Fibroblast of lung (primary cell): ENCODE results near the gene PPP1R3D. TPM values are rescaled to one million over a fixed set of nuclear protein-coding genes. Genes with fewer than 3 reads are reported as not detected.

Experiments used
- DNase-seq, 2 donors: peaks; one replicate each; pipeline versions ENCODE4 v3.0.0 to v3.0.0-alpha.2; 2010; ENCODE audit warnings: low read depth in 2 of 2
- H2AFZ ChIP-seq: 2 replicates; pipeline ENCODE4 v1.5.1; 2012; ENCODE audit warnings: low read length, control low read depth, inconsistent platforms
- H3K27ac ChIP-seq: 2 replicates; pipeline ENCODE4 v1.5.1; 2011; ENCODE audit warnings: low read length, control low read depth; ENCODE audit not compliant: insufficient read depth
- H3K27me3 ChIP-seq: 2 replicates; pipeline ENCODE4 v1.5.1; 2011; ENCODE audit warnings: mild to moderate bottlenecking, low read length; ENCODE audit not compliant: control insufficient read depth, insufficient read depth
- H3K36me3 ChIP-seq: 2 replicates; pipeline ENCODE4 v1.5.1; 2011; ENCODE audit warnings: low read length; ENCODE audit not compliant: control insufficient read depth, insufficient read depth
- H3K4me1 ChIP-seq: 2 replicates; pipeline ENCODE4 v1.5.1; 2011; ENCODE audit warnings: low read length; ENCODE audit not compliant: control insufficient read depth, insufficient read depth; ENCODE audit errors: extremely low read depth
- H3K4me2 ChIP-seq: 2 replicates; pipeline ENCODE4 v1.5.1; 2011; ENCODE audit warnings: low read length, control low read depth; ENCODE audit not compliant: insufficient read depth; ENCODE audit errors: extremely low read depth
- H3K4me3 ChIP-seq, 4 experiments: fragments of 200-600 bp in 1 of 4; sonication (generic) in 1 of 4; replicated peaks in 1 of 4; 2 replicates each; pipeline ENCODE4 v1.5.1; 2011 to 2016; ENCODE audit warnings: low read length in 4 of 4, low read depth in 3 of 4, mild to moderate bottlenecking in 3 of 4, control low read depth in 2 of 4, inconsistent platforms in 1 of 4, mixed read lengths in 1 of 4; ENCODE audit not compliant: insufficient read depth in 1 of 4; ENCODE audit errors: control extremely low read depth in 1 of 4
- H3K79me2 ChIP-seq: 2 replicates; pipeline ENCODE4 v1.5.1; 2012; ENCODE audit warnings: mild to moderate bottlenecking, low read length, inconsistent platforms; ENCODE audit not compliant: control insufficient read depth, insufficient read depth
- H3K9ac ChIP-seq: 2 replicates; pipeline ENCODE4 v1.5.1; 2011; ENCODE audit warnings: mild to moderate bottlenecking, low read length, control low read depth; ENCODE audit not compliant: insufficient read depth
- H3K9me3 ChIP-seq: 2 replicates; pipeline ENCODE4 v1.5.1; 2012; ENCODE audit warnings: low read depth, low read length; ENCODE audit not compliant: control insufficient read depth, insufficient read depth
- H4K20me1 ChIP-seq: 2 replicates; pipeline ENCODE4 v1.5.1; 2011; ENCODE audit warnings: low read length; ENCODE audit not compliant: control insufficient read depth, insufficient read depth; ENCODE audit errors: extremely low read depth
- CTCF ChIP-seq, 2 donors: IDR thresholded peaks in 1 of 2; conservative IDR thresholded peaks in 1 of 2; 1 replicate in 1 of 2; 2 replicates in 1 of 2; pipeline ENCODE4 v1.5.1; 2011 to 2012; ENCODE audit warnings: low read length in 2 of 2, control low read depth in 1 of 2, inconsistent platforms in 1 of 2, low read depth in 1 of 2, mild to moderate bottlenecking in 1 of 2
- EZH2 ChIP-seq: IDR thresholded peaks from 2 replicates; pipeline ENCODE4 v1.5.1; 2012; ENCODE audit warnings: low read length, control low read depth, mild to moderate bottlenecking; ENCODE audit errors: missing control alignments
- polyA plus RNA-seq, 2 donors: library from polyadenylated mRNA; depleted of rRNA in 1 of 2; stranded (reverse) in 1 of 2; unstranded in 1 of 2; fragments of >200 nt; gene quantifications; 2 replicates each; pipeline ENCODE4 v1.2.1, GENCODE V29; 2011 to 2012; ENCODE audit warnings: missing spikeins in 1 of 2
- total RNA-seq: library from RNA; depleted of rRNA; stranded (reverse); fragments of >200 nt; gene quantifications from 2 replicates; pipeline ENCODE4 v1.2.1, GENCODE V29; 2014

PPP1R3D gene
- total and polyA plus RNA-seq, 2 donors (not counting 1 experiment from before 2014, with no cell fraction given), result 2.6 to 7.4 TPM

- Histone ChIP-seq H2AFZ (no peak overlapping the region), H3K36me3 (no peaks in the 10 kb centered on the region), H3K27me3 (no peaks in the 10 kb centered on the region), H3K79me2 (no peaks in the 10 kb centered on the region), H3K27ac (no peak overlapping the region), H3K4me2 (no peak overlapping the region), H3K9me3 (no peaks in the 10 kb centered on the region), H4K20me1 (no peaks in the 10 kb centered on the region), H3K4me3 (no peak overlapping the region), H3K9ac (no peak overlapping the region), H3K4me1 (no peaks in the 10 kb centered on the region)
- no peak for DNase-seq
- no peak for TF ChIP-seq EZH2
- TF ChIP-seq CTCF (conservative IDR thresholded peaks at IDR 0.05 in 1 of 2, IDR thresholded peaks at IDR 0.05 in 1 of 2; ENCODE audit: low read depth in 1 of 2, low read length in 2 of 2), result no peak
Measured at GRCh38 chr20:59954718-59955117, 14.6 kb upstream of the PPP1R3D start.

- Histone ChIP-seq H4K20me1 (no peaks in the 10 kb centered on the region), H3K79me2 (no peaks in the 10 kb centered on the region), H3K4me2 (no peak overlapping the region), H3K4me3 (no peak overlapping the region), H3K4me1 (no peaks in the 10 kb centered on the region), H3K27me3 (no peaks in the 10 kb centered on the region), H3K36me3 (no peaks in the 10 kb centered on the region), H3K27ac (no peak overlapping the region), H2AFZ (no peak overlapping the region), H3K9me3 (no peaks in the 10 kb centered on the region), H3K9ac (no peak overlapping the region)
- no peak for DNase-seq
- TF ChIP-seq CTCF (conservative IDR thresholded peaks at IDR 0.05 in 1 of 2, IDR thresholded peaks at IDR 0.05 in 1 of 2; ENCODE audit: low read depth in 1 of 2, low read length in 2 of 2), result no peak
- TF ChIP-seq EZH2, result no peak
Measured at GRCh38 chr20:59949911-59950310, 9.8 kb upstream of the PPP1R3D start.

DNA sequence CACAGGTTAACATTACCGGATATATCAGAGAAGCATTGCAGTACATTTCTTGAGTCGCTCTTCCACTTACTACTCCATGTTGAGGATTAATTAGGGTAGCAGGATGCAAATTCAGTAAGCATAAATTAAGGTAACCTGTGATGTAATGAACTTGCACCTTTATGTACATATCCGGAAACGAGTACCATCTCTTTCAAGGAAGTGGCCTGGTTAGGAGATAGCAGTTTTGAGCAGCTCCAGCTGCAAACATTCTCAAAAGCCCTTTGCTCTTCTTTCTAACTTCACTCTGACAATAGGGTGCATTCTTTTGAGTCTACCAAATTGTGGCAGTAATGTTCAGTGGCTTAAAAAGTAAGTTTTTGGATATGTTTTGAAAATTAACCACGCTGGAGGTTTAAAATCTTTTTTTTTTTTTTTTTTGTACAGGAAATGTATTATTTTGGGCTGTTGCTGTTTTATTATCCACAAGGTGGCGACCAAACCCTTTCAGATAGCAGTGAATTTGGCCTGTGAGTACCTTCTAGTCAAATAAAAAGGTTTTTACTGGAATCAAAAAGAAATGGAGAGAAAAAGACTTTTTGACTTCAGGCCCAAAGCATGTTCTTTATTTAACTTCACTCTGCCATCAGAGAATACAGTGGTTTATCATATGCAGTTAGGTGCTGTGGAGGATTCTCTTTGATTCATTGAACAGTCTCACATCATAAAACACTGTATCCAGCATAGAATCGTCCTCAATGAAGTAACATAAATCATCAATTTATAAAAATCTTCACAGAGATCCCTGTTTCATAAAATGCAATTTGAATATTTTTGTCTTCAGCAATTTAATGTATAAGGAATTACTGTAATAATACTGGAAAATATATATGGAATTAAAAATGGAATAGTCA, 9.0 kb upstream of the PPP1R3D start:
- Histone ChIP-seq H3K4me2 (no peak overlapping the region), H3K27ac (no peak overlapping the region), H3K79me2 (no peaks in the 10 kb centered on the region), H3K4me1 (no peaks in the 10 kb centered on the region), H3K36me3 (no peaks in the 10 kb centered on the region), H3K4me3 (no peak overlapping the region), H3K9me3 (no peaks in the 10 kb centered on the region), H3K9ac (no peak overlapping the region), H3K27me3 (no peaks in the 10 kb centered on the region), H2AFZ (peak overlapping the region; percentile 7), H4K20me1 (no peaks in the 10 kb centered on the region)
- DNase-seq, result peak; percentile 43 to 74
- TF ChIP-seq EZH2 (no peak), CTCF (conservative IDR thresholded peaks at IDR 0.05 in 1 of 2, IDR thresholded peaks at IDR 0.05 in 1 of 2; ENCODE audit: low read depth in 1 of 2, low read length in 2 of 2) (peak; percentile 59 to 72)
